ENCODE results near the gene SRM. TPM values are rescaled to one million over a fixed set of nuclear protein-coding genes. Genes with fewer than 3 reads are reported as not detected.

Gene SRM
- total and polyA plus RNA-seq, 10 donors: 42.0 to 114 (median 63.1) TPM

GRCh38 chr1:11026052-11026451, 33.8 kb downstream of the SRM start:
- Histone ChIP-seq H3K27me3 (replicated peaks in 1 of 7) (no peaks in the 10 kb centered on the region), H3K9me3 (no peaks in the 10 kb centered on the region), H3K36me3 (peaks cover 0 to 99% (median 68%) of the 10 kb centered on the region in 6 donors), H3K27ac (no peak overlapping the region), H3K4me3 (no peak overlapping the region), H3K4me1 (peaks cover 0 to 15% (median 0%) of the 10 kb centered on the region in 6 donors)
- WGBS, 5 donors: 75 to 89% (median 79%) methylated on average over 1 of the region's 1 CpG
- intact Hi-C loops (cut with DNase I; ENCODE audit: low total_unique reads): no loop called here
- TF ChIP-seq POLR2A (IDR thresholded peaks at IDR 0.05) (no peak), CTCF (IDR thresholded peaks at IDR 0.05 in 8 of 11, conservative IDR thresholded peaks at IDR 0.05 in 3 of 11) (no peak), POLR2AphosphoS5 (IDR thresholded peaks at IDR 0.05) (no peak)
- no peak for DNase-seq

GRCh38 chr1:11025618-11026017, 34.2 kb downstream of the SRM start:
- Histone ChIP-seq H3K27me3 (replicated peaks in 1 of 7) (no peaks in the 10 kb centered on the region), H3K4me1 (peaks cover 0 to 15% (median 0%) of the 10 kb centered on the region in 6 donors), H3K9me3 (no peaks in the 10 kb centered on the region), H3K27ac (no peak overlapping the region), H3K4me3 (no peak overlapping the region), H3K36me3 (peaks cover 0 to 99% (median 71%) of the 10 kb centered on the region in 6 donors)
- WGBS, 5 donors: 85 to 89% (median 86%) methylated on average over 1 of the region's 1 CpG
- TF ChIP-seq POLR2AphosphoS5 (IDR thresholded peaks at IDR 0.05): no peak
- TF ChIP-seq CTCF (IDR thresholded peaks at IDR 0.05 in 8 of 11, conservative IDR thresholded peaks at IDR 0.05 in 3 of 11): no peak
- no peak for TF ChIP-seq POLR2A (IDR thresholded peaks at IDR 0.05)
- DNase-seq: no peak
- intact Hi-C loops (cut with DNase I; ENCODE audit: low total_unique reads): no loop called here

- 71 to 89% (median 76%) methylated on average over 2 of the region's 2 CpGs for WGBS, 5 donors
- Histone ChIP-seq H3K9me3 (no peaks in the 10 kb centered on the region), H3K27ac (no peak overlapping the region), H3K36me3 (peaks cover 0 to 99% (median 75%) of the 10 kb centered on the region in 6 donors), H3K4me3 (no peak overlapping the region), H3K4me1 (peaks cover 0 to 15% (median 0%) of the 10 kb centered on the region in 6 donors), H3K27me3 (replicated peaks in 1 of 7) (no peaks in the 10 kb centered on the region)
- DNase-seq: no peak
- intact Hi-C loops (cut with DNase I; ENCODE audit: low total_unique reads): no loop called here
- TF ChIP-seq CTCF (IDR thresholded peaks at IDR 0.05 in 8 of 11, conservative IDR thresholded peaks at IDR 0.05 in 3 of 11) (no peak), POLR2A (IDR thresholded peaks at IDR 0.05) (no peak), POLR2AphosphoS5 (IDR thresholded peaks at IDR 0.05) (no peak)
Measured at GRCh38 chr1:11024874-11025203, 35.0 kb downstream of the SRM start.

GRCh38 chr1:11024154-11024873, 35.5 kb downstream of the SRM start:
- peaks cover 0 to 99% (median 79%) of the 10 kb centered on the region in 6 donors for H3K36me3 ChIP-seq
- peaks cover 0 to 17% (median 0%) of the 10 kb centered on the region in 6 donors for H3K4me1 ChIP-seq
- WGBS, 5 donors: 87 to 96% (median 94%) methylated on average over 3 of the region's 3 CpGs
- no peak for TF ChIP-seq POLR2AphosphoS5 (IDR thresholded peaks at IDR 0.05)
- no peak for TF ChIP-seq POLR2A (IDR thresholded peaks at IDR 0.05)
- TF ChIP-seq CTCF (IDR thresholded peaks at IDR 0.05 in 8 of 11, conservative IDR thresholded peaks at IDR 0.05 in 3 of 11): no peak
- H3K27ac ChIP-seq: no peak overlapping the region
- no peaks in the 10 kb centered on the region for H3K27me3 ChIP-seq (replicated peaks in 1 of 7)
- no peaks in the 10 kb centered on the region for H3K9me3 ChIP-seq
- no peak for DNase-seq
- intact Hi-C loops (cut with DNase I; ENCODE audit: low total_unique reads): no loop called here
- no peak overlapping the region for H3K4me3 ChIP-seq
